Neural progenitor cell (in vitro differentiated cells): ENCODE measurements around the gene AJAP1. TPM values are rescaled to one million over a fixed set of nuclear protein-coding genes. Genes with fewer than 3 reads are reported as not detected.
A peak's percentile ranks its signal among the peaks of the same experiment; 100 is the strongest.

Experiments used
- DNase-seq: peaks from one replicate; pipeline ENCODE4 v3.0.0-alpha.2; 2016; ENCODE audit warnings: low spot score
- H2AFZ ChIP-seq: fragments of 200-600 bp; sonication (generic); replicated peaks from 2 replicates; pipeline ENCODE4 v1.6.1; 2016; ENCODE audit warnings: antibody characterized with exemption
- H3F3A ChIP-seq: fragments of 200-600 bp; sonication (generic); 2 replicates; pipeline ENCODE4 v1.6.1; 2016; ENCODE audit warnings: antibody characterized with exemption, low read depth
- H3K27ac ChIP-seq: fragments of 200-600 bp; sonication (generic); 2 replicates; pipeline ENCODE4 v1.5.1; 2016; ENCODE audit warnings: mild to moderate bottlenecking
- H3K27me3 ChIP-seq: fragments of 200-600 bp; sonication (generic); 2 replicates; pipeline ENCODE4 v1.6.1; 2016; ENCODE audit warnings: mild to moderate bottlenecking, moderate library complexity
- H3K36me3 ChIP-seq: fragments of 200-600 bp; sonication (generic); 2 replicates; pipeline ENCODE4 v1.5.1; 2016
- H3K4me1 ChIP-seq: fragments of 200-600 bp; sonication (generic); 2 replicates; pipeline ENCODE4 v1.6.1; 2016; ENCODE audit warnings: mixed run types
- H3K4me2 ChIP-seq: fragments of 200-600 bp; sonication (generic); 2 replicates; pipeline ENCODE4 v1.6.1; 2016
- H3K4me3 ChIP-seq: fragments of 200-600 bp; sonication (generic); 2 replicates; pipeline ENCODE4 v1.5.1; 2016
- H3K79me2 ChIP-seq: fragments of 200-600 bp; sonication (generic); 2 replicates; pipeline ENCODE4 v1.6.1; 2016; ENCODE audit warnings: low read depth
- H3K9ac ChIP-seq: fragments of 200-600 bp; sonication (generic); 2 replicates; pipeline ENCODE4 v1.6.1; 2016
- H3K9me3 ChIP-seq: fragments of 200-600 bp; sonication (generic); 2 replicates; pipeline ENCODE4 v1.5.1; 2016; ENCODE audit warnings: low read depth
- H4K20me1 ChIP-seq: fragments of 200-600 bp; sonication (generic); 2 replicates; pipeline ENCODE4 v1.6.1; 2016; ENCODE audit warnings: low read depth
- H3K27ac Mint-ChIP-seq: 3 replicates; pipeline ENCODE4 v1.8.0; 2021; ENCODE audit warnings: mixed read lengths
- H3K27me3 Mint-ChIP-seq: 2 replicates; pipeline ENCODE4 v1.8.0; 2022; ENCODE audit warnings: low read depth, mild to moderate bottlenecking, inconsistent platforms, moderate library complexity, mixed read lengths; ENCODE audit not compliant: insufficient read depth
- H3K36me3 Mint-ChIP-seq: 3 replicates; pipeline ENCODE4 v1.8.0; 2021; ENCODE audit warnings: mixed read lengths
- H3K4me1 Mint-ChIP-seq: 3 replicates; pipeline ENCODE4 v1.8.0; 2021; ENCODE audit warnings: mixed read lengths
- H3K4me3 Mint-ChIP-seq: 3 replicates; pipeline ENCODE4 v1.8.0; 2021; ENCODE audit warnings: mild to moderate bottlenecking, moderate library complexity, mixed read lengths
- H3K9me3 Mint-ChIP-seq: 3 replicates; pipeline ENCODE4 v1.8.0; 2020; ENCODE audit warnings: mixed read lengths
- CTCF ChIP-seq: fragments of 200-600 bp; sonication (generic); IDR thresholded peaks from 2 replicates; pipeline ENCODE4 v1.5.1; 2017; ENCODE audit warnings: antibody characterized with exemption, mild to moderate bottlenecking
- EZH2 ChIP-seq: fragments of 200-600 bp; sonication (generic); IDR thresholded peaks from 2 replicates; pipeline ENCODE4 v1.6.1; 2017; ENCODE audit warnings: antibody characterized with exemption, mild to moderate bottlenecking, moderate library complexity
- EZH2phosphoT487 ChIP-seq: fragments of 200-600 bp; sonication (generic); IDR thresholded peaks from 2 replicates; pipeline ENCODE4 v1.6.1; 2017; ENCODE audit warnings: antibody characterized with exemption
- total RNA-seq: library from RNA; depleted of rRNA; stranded (reverse); fragments of >200 nt; gene quantifications from 2 replicates; pipeline ENCODE4 v1.2.3, GENCODE V29; 2015; ENCODE audit warnings: low replicate concordance

AJAP1 gene
- total RNA-seq, 1 donor from 2014 or later, result 0.21 TPM

- no peak for DNase-seq
- Histone ChIP-seq H3K27ac (no peak overlapping the region), H3K9ac (no peak overlapping the region), H3K4me2 (peak overlapping the region; percentile 95), H3K27me3 (peaks cover 89% of the 10 kb centered on the region), H3K4me3 (peak overlapping the region; percentile 57), H3K36me3 (no peaks in the 10 kb centered on the region), H2AFZ (no peak overlapping the region), H3K9me3 (no peaks in the 10 kb centered on the region), H4K20me1 (peaks cover 28% of the 10 kb centered on the region), H3F3A (peaks cover 31% of the 10 kb centered on the region), H3K4me1 (peaks cover 25% of the 10 kb centered on the region), H3K79me2 (no peaks in the 10 kb centered on the region)
- TF ChIP-seq EZH2phosphoT487 (no peak), EZH2 (no peak), CTCF (peak; percentile 2)
- Mint-ChIP-seq H3K36me3 (no peaks in the 10 kb centered on the region), H3K9me3 (no peaks in the 10 kb centered on the region), H3K27me3 (peaks cover 20% of the 10 kb centered on the region), H3K27ac (no peak overlapping the region), H3K4me1 (peaks cover 57% of the 10 kb centered on the region), H3K4me3 (peak overlapping the region; percentile 87)
These were observed 2.2 kb downstream of the AJAP1 start for GRCh38 chr1:4656533-4657140.

- H3K4me2 ChIP-seq, result peak overlapping the region; percentile 95
- no peak overlapping the region for H2AFZ ChIP-seq
- no peaks in the 10 kb centered on the region for H3K36me3 Mint-ChIP-seq
- no peak overlapping the region for H3K27ac ChIP-seq
- no peak overlapping the region for H3K9ac ChIP-seq
- H3K79me2 ChIP-seq, result no peaks in the 10 kb centered on the region
- no peak overlapping the region for H3K27ac Mint-ChIP-seq
- peaks cover 58% of the 10 kb centered on the region for H3K4me1 Mint-ChIP-seq
- peak overlapping the region; percentile 87 for H3K4me3 Mint-ChIP-seq
- H3K36me3 ChIP-seq, result no peaks in the 10 kb centered on the region
- peaks cover 26% of the 10 kb centered on the region for H3F3A ChIP-seq
- H3K27me3 Mint-ChIP-seq, result peaks cover 19% of the 10 kb centered on the region
- H4K20me1 ChIP-seq, result peaks cover 28% of the 10 kb centered on the region
- no peak for DNase-seq
- H3K4me1 ChIP-seq, result peaks cover 25% of the 10 kb centered on the region
- no peaks in the 10 kb centered on the region for H3K9me3 Mint-ChIP-seq
- TF ChIP-seq CTCF, result no peak
- no peak for TF ChIP-seq EZH2phosphoT487
- no peak for TF ChIP-seq EZH2
- H3K9me3 ChIP-seq, result no peaks in the 10 kb centered on the region
- H3K27me3 ChIP-seq, result peaks cover 82% of the 10 kb centered on the region
- H3K4me3 ChIP-seq, result no peak overlapping the region
These were observed 2.9 kb downstream of the AJAP1 start for GRCh38 chr1:4657244-4657789.

GRCh38 chr1:4657960-4658541, 3.6 kb downstream of the AJAP1 start:
- H3K9me3 Mint-ChIP-seq, result no peaks in the 10 kb centered on the region
- DNase-seq, result peak; percentile 18
- Histone ChIP-seq H3K79me2 (no peaks in the 10 kb centered on the region), H2AFZ (no peak overlapping the region), H3K4me3 (no peak overlapping the region), H3F3A (peaks cover 26% of the 10 kb centered on the region), H3K4me2 (peak overlapping the region; percentile 51), H3K27me3 (peaks cover 74% of the 10 kb centered on the region), H3K9me3 (no peaks in the 10 kb centered on the region), H3K27ac (no peak overlapping the region), H3K9ac (no peak overlapping the region), H3K4me1 (peaks cover 25% of the 10 kb centered on the region), H3K36me3 (no peaks in the 10 kb centered on the region), H4K20me1 (peaks cover 25% of the 10 kb centered on the region)
- H3K27ac Mint-ChIP-seq, result no peak overlapping the region
- H3K27me3 Mint-ChIP-seq, result peaks cover 20% of the 10 kb centered on the region
- TF ChIP-seq EZH2phosphoT487 (no peak), CTCF (no peak), EZH2 (no peak)
- H3K4me1 Mint-ChIP-seq, result peaks cover 59% of the 10 kb centered on the region
- peaks cover 3% of the 10 kb centered on the region for H3K36me3 Mint-ChIP-seq
- H3K4me3 Mint-ChIP-seq, result peak overlapping the region; percentile 77
